ENCODE results near the gene RBM46. TPM values are rescaled to one million over a fixed set of nuclear protein-coding genes. Genes with fewer than 3 reads are reported as not detected.
"Not testable (repeated sequence)": the region's sequence is repeated elsewhere in the genome, so short reads cannot be mapped to it uniquely, and the experiment has no call there.

The RBM46 gene
- total RNA-seq, 1 donor from 2014 or later, result not detected

- H3K9me3 Mint-ChIP-seq, result peaks cover 8% of the 10 kb centered on the region
- no peaks in the 10 kb centered on the region for H3K27me3 Mint-ChIP-seq (ENCODE audit: insufficient read depth)
- H3K36me3 Mint-ChIP-seq (ENCODE audit: low read depth), result no peaks in the 10 kb centered on the region
- no peak overlapping the region for H3K27ac Mint-ChIP-seq
- intact Hi-C loops (cut with micrococcal nuclease), result no loop called here
- no peaks in the 10 kb centered on the region for H3K4me1 Mint-ChIP-seq (ENCODE audit: low read depth)
- DNase-seq (ENCODE audit: low spot score), result no peak
- H3K4me3 Mint-ChIP-seq, result no peak overlapping the region
Observed at GRCh38 chr4:154868414-154869194, 87.5 kb downstream of the RBM46 start.

GRCh38 chr4:154869301-154869700 is 88.2 kb downstream of the RBM46 start:
- no peak for DNase-seq (ENCODE audit: low spot score)
- Mint-ChIP-seq H3K9me3 (peaks cover 10% of the 10 kb centered on the region), H3K36me3 (ENCODE audit: low read depth) (no peaks in the 10 kb centered on the region), H3K4me3 (no peak overlapping the region), H3K4me1 (ENCODE audit: low read depth) (no peaks in the 10 kb centered on the region), H3K27ac (no peak overlapping the region), H3K27me3 (ENCODE audit: insufficient read depth) (no peaks in the 10 kb centered on the region)
- intact Hi-C loops (cut with micrococcal nuclease), result no loop called here

- Mint-ChIP-seq H3K27ac (no peak overlapping the region), H3K27me3 (ENCODE audit: insufficient read depth) (no peaks in the 10 kb centered on the region), H3K9me3 (peaks cover 10% of the 10 kb centered on the region), H3K4me3 (no peak overlapping the region), H3K4me1 (ENCODE audit: low read depth) (no peaks in the 10 kb centered on the region), H3K36me3 (ENCODE audit: low read depth) (no peaks in the 10 kb centered on the region)
- no peak for DNase-seq (ENCODE audit: low spot score)
- intact Hi-C loops (cut with micrococcal nuclease), result no loop called here
Observed at GRCh38 chr4:154872198-154872597, 91.1 kb downstream of the RBM46 start.

GRCh38 chr4:154874049-154874448 is 93.0 kb downstream of the RBM46 start:
- H3K4me3 Mint-ChIP-seq; H3K36me3 Mint-ChIP-seq (ENCODE audit: low read depth); intact Hi-C loops (cut with micrococcal nuclease); H3K4me1 Mint-ChIP-seq (ENCODE audit: low read depth); H3K27ac Mint-ChIP-seq; H3K27me3 Mint-ChIP-seq (ENCODE audit: insufficient read depth); DNase-seq (ENCODE audit: low spot score): not testable (repeated sequence)
- H3K9me3 Mint-ChIP-seq, result peaks cover 10% of the 10 kb centered on the region

- H3K36me3 Mint-ChIP-seq (ENCODE audit: low read depth), result no peaks in the 10 kb centered on the region
- intact Hi-C loops (cut with micrococcal nuclease), result no loop called here
- no peak overlapping the region for H3K27ac Mint-ChIP-seq
- H3K4me1 Mint-ChIP-seq (ENCODE audit: low read depth), result no peaks in the 10 kb centered on the region
- H3K9me3 Mint-ChIP-seq, result peaks cover 10% of the 10 kb centered on the region
- no peaks in the 10 kb centered on the region for H3K27me3 Mint-ChIP-seq (ENCODE audit: insufficient read depth)
- H3K4me3 Mint-ChIP-seq, result no peak overlapping the region
- no peak for DNase-seq (ENCODE audit: low spot score)
Observed at GRCh38 chr4:154877110-154877760, 96.2 kb downstream of the RBM46 start.

Other genes with a start within 250 kb of the RBM46 start
- 96.4 and 100 TPM in 2 replicates for gene PLRG1, start 230.9 kb upstream of the RBM46 start, total RNA-seq
- not detected in 2 replicates for gene FGB, start 218.3 kb upstream of the RBM46 start, total RNA-seq
- gene FGA, start 190.5 kb upstream of the RBM46 start, total RNA-seq, result not detected in 2 replicates
- not detected in 2 replicates for gene FGG, start 168.6 kb upstream of the RBM46 start, total RNA-seq
- not detected in 2 replicates for gene LRAT, start 37.3 kb upstream of the RBM46 start, total RNA-seq